NCI-H510A treated with DMSO at 0.1 percent for 48 hours (cell line): ENCODE data around the gene PPME1.

Source experiments
- DNase-seq: peaks from one replicate; lab custom pipeline; 2025; lab: John Stamatoyannopoulos, UW

Gene PPME1

GRCh38 chr11:74232311-74232950 lies 61.3 kb downstream of the PPME1 start:
- no peak for DNase-seq

- no peak for DNase-seq
Observed at GRCh38 chr11:74233683-74234082, 62.6 kb downstream of the PPME1 start.

GRCh38 chr11:74235121-74235520 lies 64.0 kb downstream of the PPME1 start:
- no peak for DNase-seq

GRCh38 chr11:74237541-74237940 lies 66.5 kb downstream of the PPME1 start:
- DNase-seq: no peak

GRCh38 chr11:74238243-74238642 lies 67.2 kb downstream of the PPME1 start:
- no peak for DNase-seq

- DNase-seq: no peak
Observed at GRCh38 chr11:74248469-74248868, 77.4 kb downstream of the PPME1 start.

- DNase-seq: no peak
Observed at GRCh38 chr11:74249496-74249895, 78.4 kb downstream of the PPME1 start.

GRCh38 chr11:74253361-74253760 lies 82.3 kb downstream of the PPME1 start:
- DNase-seq: no peak

GRCh38 chr11:74255741-74256375 lies 84.8 kb downstream of the PPME1 start:
- peak; percentile 85 for DNase-seq

GRCh38 chr11:74256378-74257133 lies 85.5 kb downstream of the PPME1 start:
- DNase-seq: no peak

GRCh38 chr11:74257959-74258553 lies 87.0 kb downstream of the PPME1 start:
- peak; percentile 51 for DNase-seq

- no peak for DNase-seq
Observed at GRCh38 chr11:74262725-74263124, 91.6 kb downstream of the PPME1 start.

- DNase-seq: no peak
Observed at GRCh38 chr11:74265256-74265655, 94.2 kb downstream of the PPME1 start.

GRCh38 chr11:74267014-74267413 lies 95.9 kb downstream of the PPME1 start:
- DNase-seq: no peak

GRCh38 chr11:74268456-74268855 lies 97.4 kb downstream of the PPME1 start:
- DNase-seq: no peak

- peak; percentile 44 for DNase-seq
Observed at GRCh38 chr11:74269161-74269811, 98.2 kb downstream of the PPME1 start.

GRCh38 chr11:74272276-74272675 lies 101.2 kb downstream of the PPME1 start:
- no peak for DNase-seq

GRCh38 chr11:74276581-74276980 lies 105.5 kb downstream of the PPME1 start:
- DNase-seq: no peak

GRCh38 chr11:74278103-74278502 lies 107.0 kb downstream of the PPME1 start:
- no peak for DNase-seq

- DNase-seq: no peak
Observed at GRCh38 chr11:74278721-74279161, 107.7 kb downstream of the PPME1 start.

- DNase-seq: no peak
Observed at GRCh38 chr11:74279256-74279655, 108.2 kb downstream of the PPME1 start.

- DNase-seq: peak; percentile 75
Observed at GRCh38 chr11:74280494-74280893, 109.4 kb downstream of the PPME1 start.
